HG02642 (cell line): Measurements from ENCODE around the gene PIGK.

Source experiments
- ATAC-seq: cut with Tn5 transposase; IDR thresholded peaks from one replicate; pipeline ENCODE4 v1.9.1; 2021; ENCODE audit warnings: mild to moderate bottlenecking; ENCODE audit not compliant: unreplicated experiment, poor library complexity

PIGK gene

GRCh38 chr1:77104672-77105071 lies 114.6 kb downstream of the PIGK start:
- ATAC-seq, result no peak

GRCh38 chr1:77103486-77103885 lies 115.7 kb downstream of the PIGK start:
- no peak for ATAC-seq

GRCh38 chr1:77100875-77101274 lies 118.4 kb downstream of the PIGK start:
- ATAC-seq, result no peak

DNA sequence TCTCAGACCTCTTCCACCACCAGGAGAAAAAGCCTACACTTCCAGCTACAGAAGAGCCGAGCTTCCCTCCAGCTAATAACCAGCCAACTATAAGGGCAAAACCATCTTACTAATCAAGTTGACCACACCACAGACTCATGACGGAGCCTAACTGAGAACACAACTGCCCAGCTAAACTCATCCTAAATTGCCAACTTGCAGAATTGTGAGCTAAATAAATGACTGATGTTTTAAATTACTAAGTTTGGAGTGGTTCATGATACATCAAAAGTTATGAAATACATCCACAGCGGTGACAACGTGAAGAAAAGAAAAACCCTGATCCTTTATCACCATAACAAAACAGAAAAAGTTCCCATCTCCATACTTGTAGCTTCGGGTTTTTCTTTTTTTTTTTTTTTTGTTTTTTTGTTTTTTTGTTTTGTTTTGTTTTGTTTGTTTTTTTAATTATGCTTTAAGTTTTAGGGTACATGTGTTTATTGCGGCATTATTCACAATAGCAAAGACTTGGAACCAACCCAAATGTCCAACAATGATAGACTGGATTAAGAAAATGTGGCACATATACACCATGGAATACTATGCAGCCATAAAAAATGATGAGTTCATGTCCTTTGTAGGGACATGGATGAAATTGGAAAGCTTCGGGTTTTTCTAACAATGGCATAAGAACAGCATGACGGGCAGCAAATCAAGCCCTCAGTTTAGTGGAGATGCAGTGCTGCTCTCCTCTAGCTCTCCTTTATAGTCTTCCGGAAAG lies 122.6 kb downstream of the PIGK start:
- ATAC-seq, result no peak

GRCh38 chr1:77095236-77095635 lies 124.0 kb downstream of the PIGK start:
- ATAC-seq, result no peak

- no peak for ATAC-seq
Measured at GRCh38 chr1:77089756-77090155, 129.5 kb downstream of the PIGK start.

DNA sequence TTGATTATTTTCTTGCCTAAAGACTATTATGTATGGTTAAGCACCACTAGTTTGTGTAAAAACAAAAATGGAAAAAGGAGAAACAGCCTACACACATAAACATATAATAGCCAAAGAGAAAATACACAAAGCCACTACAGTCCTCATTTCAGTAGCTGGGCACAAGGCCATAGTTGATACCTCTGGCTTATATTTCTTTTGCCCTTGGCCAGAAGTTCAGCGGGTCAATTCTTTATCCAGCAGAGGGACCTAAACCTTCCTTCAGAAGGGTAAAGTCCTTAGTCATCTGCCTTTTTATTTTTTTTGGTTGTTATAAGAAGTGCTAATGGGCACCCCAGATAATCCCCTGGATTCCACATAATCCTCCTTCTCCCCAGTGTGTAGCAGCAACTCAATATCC lies 134.1 kb downstream of the PIGK start:
- no peak for ATAC-seq

DNA sequence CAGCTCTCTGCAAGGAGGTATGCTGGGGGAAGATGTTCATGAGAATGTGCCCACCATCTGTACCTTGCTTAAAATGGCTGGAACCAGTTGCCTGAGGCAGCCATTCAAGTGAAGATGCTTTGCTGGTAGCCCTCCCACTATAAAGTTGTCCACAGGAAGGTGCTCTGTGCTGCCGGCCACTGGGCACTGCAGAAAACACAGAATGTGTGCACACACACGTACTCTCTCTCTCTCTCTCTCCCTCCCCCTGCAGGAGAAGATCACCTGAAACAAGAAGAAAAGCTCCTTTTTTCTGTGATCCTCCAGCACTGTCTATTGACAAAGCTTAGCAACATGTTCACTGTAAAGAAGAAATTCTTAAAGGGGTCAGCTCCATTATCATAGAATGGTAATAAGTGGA lies 134.8 kb downstream of the PIGK start:
- no peak for ATAC-seq

- ATAC-seq, result no peak
Measured at GRCh38 chr1:77081834-77082233, 137.4 kb downstream of the PIGK start.

- ATAC-seq, result no peak
Measured at GRCh38 chr1:77076759-77077158, 142.5 kb downstream of the PIGK start.

DNA sequence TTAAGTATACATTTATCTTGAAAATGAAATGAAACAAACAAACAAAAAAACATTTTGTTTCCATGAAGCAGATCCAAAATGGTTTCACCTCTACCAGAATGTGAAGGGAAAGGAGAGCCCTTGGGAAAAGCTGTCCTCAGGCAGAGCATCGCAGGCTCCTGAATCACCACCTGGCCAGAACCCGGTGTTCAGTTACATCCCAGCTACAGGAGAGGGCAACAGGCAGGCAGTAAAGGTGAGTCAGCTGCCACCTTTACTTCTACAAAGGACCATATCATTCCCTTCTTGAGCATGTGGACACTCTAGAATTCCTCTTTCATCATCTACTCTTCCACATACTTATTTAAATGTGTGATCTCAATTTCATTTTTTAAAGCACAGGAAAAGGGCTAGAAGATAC lies 151.2 kb downstream of the PIGK start:
- no peak for ATAC-seq

DNA sequence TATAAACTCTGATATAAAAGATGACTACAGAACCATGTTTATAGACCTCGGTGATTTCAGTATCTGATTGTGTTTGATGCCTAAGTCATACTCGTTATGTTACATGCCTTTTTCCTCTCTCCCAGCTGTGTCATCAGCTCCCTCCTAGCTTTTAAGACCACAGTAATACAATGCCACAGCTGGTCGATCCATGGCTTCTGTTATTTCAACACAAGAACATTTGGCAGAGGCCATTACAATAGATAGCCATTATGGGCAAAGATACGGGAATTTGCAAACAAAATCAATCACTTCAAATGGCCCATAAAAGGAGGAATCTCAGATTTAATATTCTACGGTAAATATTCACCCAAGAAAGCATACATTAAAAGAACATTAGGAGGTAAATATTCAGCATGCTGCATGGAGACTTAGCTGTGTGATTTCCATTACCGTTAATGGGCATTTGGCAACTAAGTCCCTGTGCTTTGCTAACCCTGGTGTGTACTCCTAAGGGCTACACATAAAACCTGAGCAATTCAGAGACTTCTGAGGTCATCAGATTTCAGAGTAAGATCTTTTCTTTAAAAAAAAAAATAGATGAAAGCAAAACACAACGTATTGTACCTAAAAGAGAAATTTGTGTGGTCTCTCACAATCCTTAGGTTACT lies 153.4 kb downstream of the PIGK start:
- no peak for ATAC-seq

DNA sequence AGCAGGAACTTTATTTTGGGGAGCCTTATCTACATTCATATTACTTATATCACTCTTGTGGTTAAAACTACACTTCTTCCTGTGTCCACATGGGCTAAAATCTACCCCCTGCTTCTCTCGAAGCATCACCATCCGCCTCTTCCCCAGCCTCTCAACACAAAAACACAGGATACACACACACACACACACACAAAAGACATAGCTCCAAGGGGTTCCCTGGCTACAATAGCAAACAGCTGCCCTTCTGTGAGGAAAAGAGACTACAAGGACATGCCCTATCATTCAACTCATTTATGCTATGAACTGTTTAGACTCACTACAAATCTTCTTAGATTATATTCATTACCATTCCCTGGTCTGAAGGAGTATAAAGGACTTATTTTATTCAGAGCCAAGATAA lies 155.0 kb downstream of the PIGK start:
- no peak for ATAC-seq

DNA sequence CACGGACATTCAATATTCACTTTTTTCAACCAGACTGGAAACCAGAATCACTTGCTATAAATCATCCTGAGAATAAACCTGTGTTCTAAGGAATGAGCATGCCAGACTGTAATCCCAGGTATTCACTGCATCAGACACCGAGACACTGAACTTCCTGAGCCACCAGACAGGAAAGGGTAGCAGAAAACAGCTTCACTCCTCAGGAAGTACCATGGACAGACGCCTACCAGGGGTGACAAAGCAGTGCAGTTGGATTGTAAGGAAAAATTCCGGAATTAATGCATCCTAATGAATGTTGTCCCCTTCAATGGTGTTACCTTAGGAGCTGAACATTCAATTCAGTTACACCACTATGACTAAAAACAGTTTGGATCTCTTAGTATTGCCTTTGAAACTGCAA lies 156.1 kb downstream of the PIGK start:
- ATAC-seq, result no peak

- no peak for ATAC-seq
Measured at GRCh38 chr1:77061162-77061561, 158.1 kb downstream of the PIGK start.

- no peak for ATAC-seq
Measured at GRCh38 chr1:77060000-77060399, 159.2 kb downstream of the PIGK start.

DNA sequence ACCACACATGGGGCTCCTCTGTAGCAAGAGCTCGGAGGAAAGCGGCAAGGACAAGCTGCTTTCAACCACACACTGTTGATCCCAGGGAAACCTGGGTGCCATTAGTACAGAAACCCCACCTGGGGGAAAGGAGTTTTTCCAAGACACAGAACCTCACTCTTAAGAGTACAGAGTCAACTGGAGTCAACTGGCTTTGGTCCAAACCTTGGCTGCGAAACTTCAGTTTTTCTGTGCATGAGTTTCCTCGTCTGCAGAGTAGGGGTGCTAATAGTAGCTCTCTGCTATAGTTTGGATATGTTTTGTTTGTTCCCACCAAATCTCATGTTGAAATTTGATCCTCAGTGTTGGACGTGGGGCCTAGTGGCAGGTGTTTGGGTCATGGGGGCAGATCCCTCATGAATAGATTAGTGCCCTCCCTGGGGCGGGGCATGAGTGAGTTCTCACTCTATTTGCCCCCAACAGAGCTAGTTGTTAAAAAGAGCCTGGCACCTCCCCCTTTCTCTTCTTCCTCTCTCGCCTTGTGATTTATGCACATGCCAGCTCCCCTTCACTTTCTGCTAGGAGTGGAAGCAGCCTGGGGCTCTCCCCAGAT lies 161.1 kb downstream of the PIGK start:
- ATAC-seq, result no peak

GRCh38 chr1:77056525-77056924 lies 162.7 kb downstream of the PIGK start:
- ATAC-seq, result no peak

GRCh38 chr1:77051425-77051824 lies 167.8 kb downstream of the PIGK start:
- no peak for ATAC-seq

DNA sequence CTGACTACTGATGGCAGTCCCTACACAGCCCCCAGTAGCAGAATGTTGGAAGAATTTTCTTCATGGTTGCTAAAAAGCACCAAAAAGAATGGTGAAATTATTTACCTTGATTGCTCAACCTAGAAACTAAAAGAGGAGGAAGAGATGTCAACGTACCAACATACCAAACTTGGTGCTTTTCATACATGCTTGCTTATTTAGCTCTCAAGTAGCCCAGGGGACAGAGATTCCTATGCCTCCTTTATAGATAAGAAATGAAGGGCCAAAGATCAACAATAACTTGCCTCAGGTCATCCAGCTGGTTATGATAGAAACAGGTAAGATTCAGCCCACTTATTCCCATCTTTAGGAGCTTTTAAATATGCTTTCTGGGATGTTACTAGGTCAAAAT lies 170.6 kb downstream of the PIGK start:
- ATAC-seq, result no peak

GRCh38 chr1:77047978-77048614 lies 171.1 kb downstream of the PIGK start:
- no peak for ATAC-seq
